PFSK-1 (cell line): ENCODE results near the gene TBCD.

Experiments used
- POLR2AphosphoS5 ChIP-seq: IDR thresholded peaks from 2 replicates; pipeline ENCODE4 v1.6.1; 2012; ENCODE audit warnings: low read depth, mild to moderate bottlenecking, control low read depth, low read length, moderate library complexity
- TAF1 ChIP-seq: IDR thresholded peaks from 2 replicates; pipeline ENCODE4 v1.6.1; 2012; ENCODE audit warnings: low read length, control low read depth, borderline replicate concordance; ENCODE audit not compliant: insufficient read depth

DNA sequence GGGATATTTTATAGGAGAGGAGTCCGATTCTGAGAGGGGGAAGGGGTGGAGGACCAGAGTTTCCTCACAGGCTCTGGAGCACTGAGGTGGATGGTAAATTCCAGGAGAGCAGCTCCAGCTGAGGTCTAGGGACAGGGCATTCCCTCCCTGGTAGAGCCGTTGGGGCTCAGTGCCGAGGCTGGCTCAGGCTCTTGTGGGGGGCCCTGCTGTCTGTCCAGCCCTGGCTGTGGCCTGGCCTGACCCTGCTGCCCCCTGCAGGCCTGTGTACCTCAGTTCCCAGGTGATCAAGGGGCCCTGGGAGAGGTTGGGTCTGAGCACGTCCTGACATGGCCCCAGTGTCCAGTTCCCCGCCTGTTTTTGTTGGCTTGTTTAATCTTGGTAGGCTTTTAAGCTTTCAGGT lies 71.1 kb downstream of the TBCD start:
- TF ChIP-seq TAF1 (no peak), POLR2AphosphoS5 (no peak)
